Liver (tissue), 9 donors: ENCODE results near the gene CDC42BPG. TPM values are rescaled to one million over a fixed set of nuclear protein-coding genes. Genes with fewer than 3 reads are reported as not detected.

Source experiments
- DNase-seq: peaks from one replicate; pipeline ENCODE4 v3.0.0-alpha.2; 2017; ENCODE audit warnings: low spot score
- H3K27ac ChIP-seq, 2 donors: one replicate each; pipeline ENCODE4 v1.7.0; 2013; ENCODE audit warnings: inconsistent platforms in 2 of 2, low read length in 2 of 2, control low read depth in 1 of 2, low read depth in 1 of 2, mild to moderate bottlenecking in 1 of 2
- H3K27me3 ChIP-seq, 4 donors: one replicate each; pipeline versions ENCODE4 v1.6.1 to v1.7.0; 2013; ENCODE audit warnings: low read length in 3 of 4, inconsistent platforms in 1 of 4, mild to moderate bottlenecking in 1 of 4, moderate library complexity in 1 of 4; ENCODE audit not compliant: control insufficient read depth in 4 of 4, insufficient read depth in 4 of 4
- H3K36me3 ChIP-seq, 4 donors: one replicate each; pipeline versions ENCODE4 v1.6.1 to v1.7.0; 2013; ENCODE audit warnings: low read length in 3 of 4, mild to moderate bottlenecking in 3 of 4, low read depth in 1 of 4, moderate library complexity in 1 of 4; ENCODE audit not compliant: control insufficient read depth in 4 of 4, insufficient read depth in 3 of 4
- H3K4me1 ChIP-seq, 4 donors: one replicate each; pipeline versions ENCODE4 v1.6.1 to v1.7.0; 2013; ENCODE audit warnings: low read length in 3 of 4, mild to moderate bottlenecking in 3 of 4, moderate library complexity in 1 of 4; ENCODE audit not compliant: control insufficient read depth in 4 of 4, insufficient read depth in 4 of 4
- H3K4me3 ChIP-seq, 3 donors: one replicate each; pipeline versions ENCODE4 v1.6.1 to v1.7.0; 2013; ENCODE audit warnings: low read length in 3 of 3, control low read depth in 1 of 3, low read depth in 1 of 3, mild to moderate bottlenecking in 1 of 3
- H3K9ac ChIP-seq, 2 donors: one replicate each; pipeline ENCODE4 v1.7.0; 2013; ENCODE audit warnings: low read length in 2 of 2, mild to moderate bottlenecking in 2 of 2, moderate library complexity in 2 of 2, control low read depth in 1 of 2, low read depth in 1 of 2
- H3K9me3 ChIP-seq, 4 donors: one replicate each; pipeline versions ENCODE4 v1.6.1 to v1.7.0; 2013; ENCODE audit warnings: low read length in 3 of 4; ENCODE audit not compliant: control insufficient read depth in 4 of 4
- ATF3 ChIP-seq: IDR thresholded peaks from 2 replicates; pipeline ENCODE4 v1.6.1; 2016; ENCODE audit warnings: antibody characterized with exemption
- CTCF ChIP-seq: fragments of 150-350 bp; IDR thresholded peaks from 2 replicates; pipeline ENCODE4 v1.5.1; 2017; ENCODE audit warnings: improper control_type of control experiment, low read depth, low read length; ENCODE audit not compliant: missing input control
- EGR1 ChIP-seq, 2 donors: IDR thresholded peaks; 2 replicates each; pipeline ENCODE4 v1.6.1; 2016 to 2018; ENCODE audit warnings: antibody characterized with exemption in 2 of 2, low read depth in 2 of 2
- FOXA1 ChIP-seq: IDR thresholded peaks from 2 replicates; pipeline ENCODE4 v1.6.1; 2016; ENCODE audit warnings: antibody characterized with exemption
- FOXA2 ChIP-seq: IDR thresholded peaks from 2 replicates; pipeline ENCODE4 v1.6.1; 2016; ENCODE audit warnings: antibody characterized with exemption
- GABPA ChIP-seq, 2 donors: IDR thresholded peaks in 1 of 2; conservative IDR thresholded peaks in 1 of 2; 2 replicates each; pipeline ENCODE4 v1.6.1; 2016; ENCODE audit warnings: antibody characterized with exemption in 2 of 2, mild to moderate bottlenecking in 1 of 2, moderate library complexity in 1 of 2
- HNF4A ChIP-seq, 2 donors: conservative IDR thresholded peaks; 2 replicates each; pipeline ENCODE4 v1.6.1; 2016; ENCODE audit warnings: antibody characterized with exemption in 2 of 2, mild to moderate bottlenecking in 2 of 2
- HNF4G ChIP-seq: IDR thresholded peaks from 2 replicates; pipeline ENCODE4 v1.6.1; 2016; ENCODE audit warnings: antibody characterized with exemption
- JUND ChIP-seq, 2 donors: IDR thresholded peaks; 2 replicates each; pipeline ENCODE4 v1.6.1; 2016; ENCODE audit warnings: antibody characterized with exemption in 2 of 2
- MAX ChIP-seq: IDR thresholded peaks from 2 replicates; pipeline ENCODE4 v1.6.1; 2016; ENCODE audit warnings: antibody characterized with exemption
- NR2F2 ChIP-seq: IDR thresholded peaks from 2 replicates; pipeline ENCODE4 v1.6.1; 2016; ENCODE audit warnings: antibody characterized with exemption
- RAD21 ChIP-seq, 2 donors: IDR thresholded peaks; 2 replicates each; pipeline ENCODE4 v1.6.1; 2016; ENCODE audit warnings: antibody characterized with exemption in 2 of 2, mild to moderate bottlenecking in 2 of 2
- REST ChIP-seq: IDR thresholded peaks from 2 replicates; pipeline ENCODE4 v1.6.1; 2016; ENCODE audit warnings: antibody characterized with exemption, mild to moderate bottlenecking
- RXRA ChIP-seq, 2 donors: IDR thresholded peaks; 2 replicates each; pipeline ENCODE4 v1.6.1; 2017 to 2018; ENCODE audit warnings: antibody characterized with exemption in 2 of 2, mild to moderate bottlenecking in 1 of 2
- SP1 ChIP-seq: IDR thresholded peaks from 2 replicates; pipeline ENCODE4 v1.6.1; 2018; ENCODE audit warnings: antibody characterized with exemption, mild to moderate bottlenecking
- TAF1 ChIP-seq: conservative IDR thresholded peaks from 2 replicates; pipeline ENCODE4 v1.6.1; 2016; ENCODE audit warnings: antibody characterized with exemption, mild to moderate bottlenecking
- YY1 ChIP-seq: IDR thresholded peaks from 2 replicates; pipeline ENCODE4 v1.6.1; 2016; ENCODE audit warnings: antibody characterized with exemption, mild to moderate bottlenecking
- ZBTB33 ChIP-seq: IDR thresholded peaks from 2 replicates; pipeline ENCODE4 v1.6.1; 2016; ENCODE audit warnings: antibody characterized with exemption
- WGBS: extraction: QIAGEN DNeasy Blood & Tissue Kit; methylation state at CpG from one replicate; pipeline ENCODE4 v1.1.7; 2013; 5-methylcytosine and 5-hydroxymethylcytosine counted together
- polyA plus RNA-seq, 2 donors: library from polyadenylated mRNA; stranded (reverse) in 1 of 2; unstranded in 1 of 2; fragments of 200-250 nt in 1 of 2; fragments of >200 nt in 1 of 2; fragmentation: Nextera tagmentation in 1 of 2; extraction: Ambion mirVana in 1 of 2; gene quantifications; one replicate each; pipeline versions ENCODE4 v1.2.1 to v1.2.3, GENCODE V29; 2013 to 2015
- total RNA-seq, 2 donors: library from RNA; depleted of rRNA; stranded (reverse); fragments of >200 nt; gene quantifications; one replicate each; pipeline ENCODE4 v1.2.3, GENCODE V29; 2014
- donor health status: healthy.
- donor health status: healthy.
- donor health status: healthy.
- donor health status: healthy.
- donor health status: healthy.

The CDC42BPG gene
- total and polyA plus RNA-seq, 4 donors: 0.18 to 1.2 (median 0.58) TPM

- peak overlapping the region; percentile 72 to 77 for H3K27ac ChIP-seq
- H3K9ac ChIP-seq: peak overlapping the region; percentile 67 to 88
- no peaks in the 10 kb centered on the region for H3K36me3 ChIP-seq
- 1% methylated on average over 41 of the region's 41 CpGs for WGBS
- no peak for DNase-seq
- peak overlapping the region; percentile 82 to 96 (median 84) for H3K4me3 ChIP-seq
- no peak for TF ChIP-seq FOXA1
- TF ChIP-seq HNF4G: no peak
- no peak for TF ChIP-seq ATF3
- TF ChIP-seq TAF1: no peak
- no peak for TF ChIP-seq REST
- no peak for TF ChIP-seq CTCF
- TF ChIP-seq HNF4A (conservative IDR thresholded peaks at IDR 0.05): no peak
- no peak for TF ChIP-seq GABPA (IDR thresholded peaks at IDR 0.05 in 1 of 2, conservative IDR thresholded peaks at IDR 0.05 in 1 of 2)
- TF ChIP-seq NR2F2: no peak
- no peak for TF ChIP-seq EGR1 (IDR thresholded peaks at IDR 0.05; ENCODE audit: low read depth in 2 of 2)
- TF ChIP-seq RAD21 (IDR thresholded peaks at IDR 0.05): no peak
- TF ChIP-seq MAX: no peak
- TF ChIP-seq JUND (IDR thresholded peaks at IDR 0.05): no peak
- TF ChIP-seq RXRA (IDR thresholded peaks at IDR 0.05): no peak
- TF ChIP-seq SP1: no peak
- TF ChIP-seq ZBTB33: no peak
- no peak for TF ChIP-seq FOXA2
- TF ChIP-seq YY1: no peak
- no peaks in the 10 kb centered on the region for H3K9me3 ChIP-seq
- peaks cover 16 to 69% (median 60%) of the 10 kb centered on the region in 4 donors for H3K4me1 ChIP-seq
- no peaks in the 10 kb centered on the region for H3K27me3 ChIP-seq
These were observed 33.2 kb upstream of the CDC42BPG start for GRCh38 chr11:64877390-64878222.
